GM19438 (cell line): ENCODE measurements around the gene PLBD2.
A peak's percentile ranks its signal among the peaks of the same experiment; 100 is the strongest.
"Not testable (repeated sequence)": the region's sequence is repeated elsewhere in the genome, so short reads cannot be mapped to it uniquely, and the experiment has no call there.

Experiments used
- ATAC-seq: cut with Tn5 transposase; IDR thresholded peaks from one replicate; pipeline ENCODE4 v1.9.1; 2021; ENCODE audit warnings: low read depth; ENCODE audit not compliant: unreplicated experiment

PLBD2 gene

DNA sequence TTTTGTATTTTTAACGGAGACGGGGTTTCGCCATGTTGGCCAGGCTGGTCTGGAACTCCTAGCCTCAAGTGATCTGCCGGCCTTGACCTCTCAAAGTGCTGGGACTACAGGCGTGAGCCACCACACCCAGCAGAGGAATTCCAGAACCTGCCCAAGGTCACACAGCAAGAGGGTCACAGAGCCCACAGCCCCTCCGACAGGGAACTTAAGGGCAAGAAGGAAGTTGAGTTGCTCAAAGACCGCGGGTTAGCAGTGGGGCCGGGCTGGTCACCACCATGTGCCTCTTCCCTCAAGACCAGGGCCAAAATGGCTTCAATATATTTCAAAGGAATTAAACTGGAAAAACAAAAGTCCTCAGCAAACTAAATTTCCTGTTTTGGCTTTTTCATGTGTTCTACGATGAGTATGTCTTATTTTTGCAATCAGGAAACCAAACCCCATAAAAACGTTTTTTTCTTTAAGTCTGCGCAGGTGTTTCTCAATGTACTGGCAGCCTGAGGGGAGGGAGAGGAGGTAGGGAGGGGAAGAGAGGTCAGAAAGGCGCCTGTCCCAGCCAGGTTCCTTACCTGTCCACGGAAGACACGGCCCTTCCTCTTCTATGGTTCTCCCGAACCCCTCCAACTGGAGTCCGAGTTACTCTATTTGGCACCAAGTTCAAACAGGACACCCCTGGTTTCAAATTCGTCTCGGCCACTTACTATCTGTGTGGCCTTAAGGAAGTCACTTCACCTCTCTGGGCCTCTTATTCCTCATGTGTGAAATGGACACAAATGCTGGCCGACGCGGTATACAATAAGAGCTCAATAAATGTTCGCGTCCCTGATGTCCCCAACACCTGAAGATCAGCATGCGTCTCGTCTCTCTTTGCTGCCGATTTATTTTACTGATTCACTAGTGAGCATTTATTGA, 24.3 kb upstream of the PLBD2 start:
- ATAC-seq = peak; percentile 15

DNA sequence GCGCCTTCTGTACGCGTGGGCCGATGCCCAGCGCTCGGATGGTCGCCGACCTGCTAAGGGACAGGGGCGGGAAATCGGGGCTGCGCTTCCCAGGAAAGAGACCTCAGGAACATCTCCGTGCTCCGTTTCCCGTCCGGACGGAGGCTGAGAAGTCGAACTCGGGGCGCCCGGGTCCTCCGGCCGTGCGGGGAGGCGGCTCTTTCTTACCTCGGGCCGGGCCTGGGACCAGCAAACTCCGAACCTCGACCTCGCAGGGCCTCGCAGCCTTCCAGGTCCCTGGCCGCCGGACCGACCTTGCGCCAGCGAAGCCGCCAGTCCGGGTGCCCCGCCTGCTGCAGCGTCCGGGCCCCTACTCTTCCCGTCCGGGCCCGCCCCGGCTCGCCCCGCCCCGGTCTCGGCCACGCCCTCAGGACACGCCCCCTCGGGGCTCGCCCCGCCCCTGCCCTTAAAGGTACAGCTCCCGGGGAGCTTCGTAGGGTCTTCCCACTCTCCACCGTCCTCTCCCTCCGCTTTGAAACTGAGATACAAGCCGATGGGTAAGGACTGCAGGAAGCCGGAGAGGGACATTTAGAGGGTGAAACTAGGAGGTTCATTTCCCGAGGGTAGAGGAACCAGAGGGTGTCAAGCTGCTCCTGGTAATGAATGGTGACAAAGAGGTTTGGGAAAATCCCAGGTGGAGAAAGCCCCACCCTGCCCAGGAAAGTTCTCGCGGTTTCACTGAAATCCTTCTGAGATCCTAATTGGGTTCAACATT, 23.4 kb upstream of the PLBD2 start, which contains the start of gene SLC8B1:
Gene SLC8B1 (minus strand): TSS at position 324 of the 754 bp plus-strand sequence. CDS start 2,231 bp downstream, outside the sequence.
- peak; percentile 82 for ATAC-seq

DNA sequence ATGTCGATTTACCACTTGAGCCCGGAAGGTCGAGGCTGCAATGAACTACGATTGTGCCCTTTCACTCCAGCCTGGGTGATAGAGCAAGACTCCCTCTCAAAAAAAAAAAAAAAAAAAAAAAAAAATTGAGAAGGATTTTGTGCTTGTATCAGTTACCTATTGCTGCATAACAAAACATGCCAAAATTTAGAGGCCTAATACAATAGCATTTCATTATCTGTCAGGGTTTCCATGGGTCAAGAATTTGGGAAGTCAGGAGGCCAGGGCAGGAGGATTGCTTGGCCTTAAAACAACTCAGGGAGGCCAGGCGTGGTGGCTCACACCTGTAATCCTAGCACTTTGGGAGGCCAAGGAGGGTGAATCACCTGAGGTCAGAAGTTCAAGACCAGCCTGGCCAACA, 18.8 kb upstream of the PLBD2 start:
- ATAC-seq = no peak

DNA sequence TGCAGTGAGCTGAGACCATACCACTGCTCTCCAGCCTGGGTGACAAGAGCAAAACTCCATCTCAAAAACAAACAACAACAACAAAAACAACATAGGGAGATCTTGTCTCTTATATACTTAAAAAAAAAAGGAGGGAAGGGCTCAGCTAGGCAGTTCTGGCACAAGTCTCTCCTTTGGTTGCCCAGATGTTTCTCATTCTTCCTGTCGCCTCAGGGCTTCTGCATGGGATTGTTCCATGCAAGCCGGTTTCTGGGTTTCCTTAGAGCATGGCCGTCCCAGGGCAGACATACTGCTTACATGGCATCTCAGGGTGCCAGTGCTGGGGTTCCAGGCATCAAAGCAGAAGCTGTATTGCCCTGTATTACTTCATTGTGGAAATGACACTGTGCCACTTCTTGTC, 18.3 kb upstream of the PLBD2 start:
- ATAC-seq = no peak

DNA sequence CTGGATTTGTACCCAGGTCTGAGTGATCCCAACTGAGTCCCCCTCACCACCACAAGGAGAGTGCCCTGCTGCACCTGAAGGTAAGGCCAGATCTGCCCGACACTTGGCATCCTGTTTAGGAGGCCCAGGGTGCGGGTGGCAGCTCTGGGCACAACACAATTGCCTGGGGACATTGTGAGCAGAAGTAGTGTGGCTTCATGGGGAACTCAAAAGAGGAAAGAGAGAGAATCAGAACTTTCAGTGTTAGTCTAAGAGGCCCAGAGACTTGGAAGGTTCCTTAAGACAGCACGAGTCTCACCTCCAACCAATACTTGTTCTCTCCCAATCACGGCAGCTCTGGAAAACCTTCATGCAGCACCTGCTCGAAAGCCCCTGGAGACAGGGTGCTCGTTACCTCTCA, 16.9 kb upstream of the PLBD2 start:
- ATAC-seq = no peak

DNA sequence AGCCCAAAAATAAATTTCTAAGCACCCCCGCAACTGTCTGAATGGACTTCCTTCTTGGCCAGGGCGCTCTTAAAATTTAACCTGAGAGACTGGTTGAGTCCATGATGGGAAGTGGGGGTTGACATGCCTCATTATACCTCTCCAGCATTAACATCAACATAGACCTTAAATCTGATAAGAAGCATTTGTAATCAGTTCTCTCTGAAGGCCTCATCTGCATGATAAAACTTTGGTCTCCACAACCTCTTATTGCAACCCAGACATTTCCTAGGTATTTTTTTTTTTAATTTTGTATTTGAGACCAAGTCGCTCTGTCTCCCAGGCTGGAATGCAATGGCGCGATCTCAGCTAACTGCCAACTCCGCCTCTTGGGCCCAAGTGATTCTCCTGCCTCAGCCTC, 13.1 kb upstream of the PLBD2 start:
- ATAC-seq = no peak

DNA sequence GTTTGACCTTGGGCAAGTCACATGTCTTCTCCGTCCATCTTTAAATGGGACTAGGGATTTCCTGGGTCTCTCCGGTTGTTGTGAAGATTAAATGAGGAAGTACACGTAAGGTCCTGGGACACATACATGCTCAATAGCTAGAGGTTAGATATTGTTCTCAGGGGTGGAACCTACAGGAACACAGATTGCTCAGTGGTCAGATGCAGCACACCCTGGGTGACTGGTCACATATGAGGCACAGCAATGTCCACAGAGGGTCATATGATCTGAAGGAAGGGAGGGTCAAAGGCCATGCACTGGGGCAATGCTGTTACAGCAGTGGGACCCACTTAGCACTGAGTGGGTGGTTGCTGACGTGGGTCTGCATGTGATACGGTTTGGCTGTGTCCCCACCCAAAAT, 12.0 kb upstream of the PLBD2 start:
- ATAC-seq = no peak

DNA sequence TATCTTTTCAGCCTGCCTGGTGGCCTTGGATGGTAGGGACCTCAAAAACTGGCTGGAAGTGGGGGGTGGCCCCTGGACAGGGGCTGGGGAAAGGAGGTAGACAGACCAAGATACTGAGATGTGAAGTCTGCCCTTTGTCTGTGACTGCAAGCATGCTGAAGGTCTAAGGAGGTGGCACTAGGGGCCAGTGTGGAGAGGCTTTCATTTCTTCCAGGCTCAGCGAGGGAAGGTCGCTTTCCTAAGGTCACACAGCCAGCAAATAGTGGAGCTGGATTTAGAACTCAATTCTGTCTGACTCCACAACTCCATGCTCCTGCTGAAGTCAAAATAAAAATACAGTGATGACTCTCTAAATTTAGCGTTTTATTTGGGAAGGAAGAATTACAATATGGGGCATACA, 11.3 kb upstream of the PLBD2 start:
- no peak for ATAC-seq

DNA sequence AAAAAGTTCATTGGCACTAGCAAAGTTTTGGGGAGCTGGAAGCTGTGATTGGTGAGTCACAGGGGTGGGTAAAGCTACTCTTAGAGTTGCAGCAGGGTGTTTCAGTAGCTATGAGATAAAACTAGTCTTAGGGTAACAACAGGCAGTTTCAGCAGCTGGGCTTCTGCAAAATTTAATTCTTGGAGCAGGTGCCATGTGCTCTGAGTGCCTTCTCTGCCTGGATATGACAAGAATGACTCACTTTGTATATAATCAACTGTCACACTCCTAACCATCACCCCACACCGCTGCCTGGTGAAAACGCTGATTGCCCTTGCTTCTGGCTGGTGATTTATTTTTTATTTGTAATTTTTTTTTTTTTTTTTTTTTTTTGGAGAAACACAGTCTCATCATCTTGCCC, 10.5 kb upstream of the PLBD2 start:
- no peak for ATAC-seq

DNA sequence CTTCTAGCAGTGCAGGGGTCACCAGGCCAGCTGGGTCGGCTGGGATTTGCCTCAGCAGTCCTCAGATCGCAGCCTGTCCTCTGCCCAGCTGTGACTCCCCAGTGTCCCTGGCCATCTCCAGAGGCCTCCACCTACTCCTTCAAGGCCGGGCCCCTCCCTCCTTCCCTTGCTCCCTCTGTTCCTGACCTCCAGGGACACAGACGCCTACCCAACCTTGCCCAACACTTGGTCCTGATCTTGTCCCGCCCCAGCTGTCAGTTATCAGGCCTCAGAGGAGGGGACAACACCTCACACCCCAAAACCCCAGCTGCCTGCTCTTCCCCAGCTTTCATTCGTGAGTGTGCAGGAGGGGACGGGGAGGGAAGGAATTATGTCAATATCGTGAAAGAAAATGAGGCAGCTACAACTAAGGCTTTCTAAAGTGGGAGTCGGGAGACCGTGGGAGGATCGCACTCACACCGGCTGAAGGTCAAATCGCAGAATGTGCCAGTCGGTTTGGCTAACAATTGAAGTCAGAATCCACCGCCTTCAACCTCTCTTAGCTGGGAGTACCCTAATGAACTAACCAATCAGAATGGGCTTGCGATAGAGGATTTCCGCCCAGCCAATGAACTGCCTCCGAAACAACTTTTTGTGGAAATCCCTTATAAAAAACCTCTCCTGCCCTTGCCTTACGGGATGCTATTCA, 9.4 kb upstream of the PLBD2 start:
- no peak for ATAC-seq

DNA sequence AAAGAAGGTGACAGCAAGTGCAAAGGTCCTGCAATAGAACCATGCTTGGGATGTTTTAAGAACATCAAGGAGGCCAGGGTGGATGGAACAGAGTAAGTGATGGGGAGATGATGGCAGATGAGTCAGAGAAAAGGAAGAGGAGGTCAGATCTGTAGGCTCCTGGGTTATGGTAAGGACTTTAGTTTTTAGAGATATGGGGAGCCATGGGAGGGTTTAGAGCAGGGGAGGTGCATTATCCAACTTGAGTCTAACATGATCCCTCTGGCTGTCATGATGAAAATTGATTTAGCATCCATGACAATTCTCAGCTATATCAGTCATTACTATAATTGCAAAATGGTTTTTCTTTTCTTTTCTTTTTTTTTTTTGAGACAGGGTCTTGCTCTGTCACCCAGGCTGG, 7.3 kb upstream of the PLBD2 start:
- no peak for ATAC-seq

DNA sequence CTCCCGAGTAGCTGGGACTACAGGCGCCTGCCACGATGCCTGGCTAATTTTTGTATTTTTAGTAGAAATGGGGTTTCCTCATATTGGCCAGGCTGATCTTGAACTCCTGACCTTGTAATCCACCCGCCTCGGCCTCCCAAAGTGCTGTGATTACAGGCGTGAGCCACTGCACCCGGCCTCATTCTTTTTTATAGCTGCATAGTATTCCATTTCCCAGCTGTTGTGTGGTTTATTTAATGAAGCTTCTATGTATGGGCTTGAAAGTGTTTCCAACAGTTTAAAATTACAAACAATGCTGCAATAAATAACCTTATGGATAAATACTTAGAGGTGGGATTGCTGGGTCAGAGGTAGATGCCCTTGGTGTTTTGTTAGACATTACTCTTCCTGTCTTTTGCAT, 4.2 kb upstream of the PLBD2 start:
- not testable (repeated sequence) for ATAC-seq

DNA sequence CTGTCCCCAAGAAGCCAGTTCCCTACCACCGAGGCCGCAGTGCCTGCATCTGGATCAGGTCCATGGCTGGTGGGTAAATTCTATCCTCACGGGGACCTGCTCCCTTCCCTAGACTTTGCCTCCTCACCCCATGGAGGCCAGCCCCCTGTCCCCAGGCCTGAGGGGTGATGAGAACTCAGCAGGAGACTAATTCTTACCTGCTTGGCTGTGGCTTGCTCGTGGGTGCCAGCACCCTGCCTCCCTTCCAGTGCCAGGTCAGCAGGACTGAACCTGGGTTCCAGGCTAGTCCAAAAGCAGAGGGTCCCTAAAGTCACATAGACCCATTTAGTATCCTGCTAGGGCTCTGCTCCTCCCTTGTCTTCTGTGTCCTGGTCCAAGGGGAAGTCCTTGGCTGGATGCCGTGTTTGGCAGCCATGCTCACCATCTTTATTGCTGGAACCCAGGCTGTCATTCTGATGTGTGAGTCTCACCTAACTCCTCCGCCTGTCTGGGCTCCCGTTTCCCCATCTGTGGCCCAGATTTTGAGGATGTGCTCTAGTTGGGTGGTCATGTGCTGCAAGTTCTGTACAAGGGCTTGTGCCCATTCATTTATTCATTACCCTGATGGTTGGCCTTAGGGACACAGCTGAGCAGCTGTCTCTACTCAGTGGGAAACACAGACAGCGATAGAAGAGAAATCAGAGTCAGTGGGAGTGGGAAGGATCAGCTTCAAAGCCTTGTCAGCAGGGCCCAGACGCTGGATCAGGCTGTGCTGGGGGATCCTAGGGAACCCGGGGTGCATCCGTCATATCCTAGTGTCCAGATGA, 949 bp downstream of the PLBD2 start:
- ATAC-seq = no peak

DNA sequence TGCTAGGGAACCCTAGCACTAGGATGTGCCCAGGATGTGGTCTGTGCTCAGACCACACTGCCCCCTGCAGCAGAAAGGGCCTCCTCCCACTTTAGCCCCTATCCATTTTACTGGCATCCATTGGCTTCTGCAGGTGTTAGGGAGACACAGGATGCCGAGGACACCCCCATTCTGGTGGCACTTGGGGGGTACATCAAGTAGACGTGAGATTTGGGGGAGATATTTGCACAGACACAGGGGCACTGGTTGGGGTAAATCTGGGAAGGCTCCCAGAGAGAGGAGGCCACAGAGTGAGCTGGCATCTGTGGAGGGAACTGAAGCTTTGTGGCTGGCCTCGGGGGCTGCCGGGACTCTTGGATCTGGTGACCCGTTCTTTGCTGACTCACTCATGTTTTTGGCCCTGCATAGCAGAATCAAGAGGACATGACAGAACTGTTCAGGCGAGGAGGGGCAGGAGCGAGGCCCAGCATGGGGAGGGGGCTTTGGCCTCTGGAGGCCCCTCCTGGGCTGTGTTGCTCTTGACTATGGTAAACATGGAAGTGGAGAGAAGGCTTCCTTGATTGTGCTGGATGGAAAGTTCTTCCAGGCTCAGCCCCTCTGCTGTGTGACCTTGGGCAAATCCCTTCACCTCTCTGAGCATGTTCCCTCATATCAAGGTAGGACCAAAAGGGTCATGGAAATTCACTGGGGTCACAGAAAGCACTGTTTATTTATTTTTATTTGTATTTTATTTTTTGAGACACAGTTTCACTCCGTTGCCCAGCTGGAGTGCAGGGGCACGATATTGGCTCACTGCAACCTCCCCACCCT, 1.8 kb downstream of the PLBD2 start:
- no peak for ATAC-seq

DNA sequence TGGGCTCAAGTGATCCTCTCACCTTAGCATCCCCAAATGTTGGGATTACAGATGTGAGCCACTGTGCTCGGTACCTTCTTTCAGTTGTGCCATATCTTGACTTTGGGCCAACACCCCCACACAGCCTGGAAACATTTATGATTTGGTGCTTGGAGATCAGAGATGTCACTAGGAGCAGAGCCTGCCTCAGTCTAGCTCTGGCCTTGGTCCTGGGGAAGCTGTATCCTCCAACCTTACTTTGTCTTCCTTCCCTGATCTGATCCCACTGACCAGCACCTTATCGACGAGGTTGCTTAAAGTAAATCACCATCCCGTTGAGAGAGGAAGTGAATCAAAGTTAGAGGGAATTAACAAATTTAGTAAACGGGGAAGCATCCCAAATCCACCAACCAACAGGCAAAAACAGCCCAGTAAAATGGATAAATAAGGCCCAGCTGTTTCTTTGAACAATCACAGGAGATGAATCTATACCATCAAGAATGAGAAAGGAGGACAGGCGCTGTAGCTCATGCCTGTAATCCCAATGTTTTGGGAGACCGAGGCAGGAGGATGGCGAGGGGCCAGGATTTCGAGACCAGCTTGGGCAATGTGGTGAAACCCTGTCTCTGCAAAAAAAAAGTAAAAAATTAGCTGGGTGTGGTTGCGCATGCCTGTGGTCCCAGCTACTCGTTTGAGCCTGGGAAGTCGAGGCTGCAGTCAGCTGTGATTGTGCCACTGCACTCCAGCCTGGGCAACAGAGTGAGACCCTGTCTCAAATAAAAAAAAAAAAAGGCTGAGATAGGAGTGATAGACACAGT, 3.4 kb downstream of the PLBD2 start:
- ATAC-seq = no peak

DNA sequence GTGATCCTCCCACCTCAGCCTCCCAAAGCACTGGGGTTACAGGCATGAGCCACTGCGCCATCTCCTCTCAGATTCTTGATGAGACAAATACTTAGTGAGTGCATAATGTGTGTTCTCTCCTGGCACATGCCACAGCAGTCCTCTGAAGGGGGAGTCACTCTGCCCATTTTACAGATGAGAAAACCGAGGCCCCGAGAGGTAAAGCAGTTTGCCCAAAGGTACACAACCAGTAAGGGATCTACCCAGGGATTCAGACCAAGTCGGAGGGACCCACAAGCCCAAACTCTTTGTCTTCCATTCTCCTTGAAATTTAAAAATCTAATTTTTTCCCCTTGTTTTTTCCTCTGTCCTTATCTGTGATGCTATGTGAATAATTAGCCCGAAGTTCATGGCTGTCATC, 6.3 kb downstream of the PLBD2 start:
- no peak for ATAC-seq

DNA sequence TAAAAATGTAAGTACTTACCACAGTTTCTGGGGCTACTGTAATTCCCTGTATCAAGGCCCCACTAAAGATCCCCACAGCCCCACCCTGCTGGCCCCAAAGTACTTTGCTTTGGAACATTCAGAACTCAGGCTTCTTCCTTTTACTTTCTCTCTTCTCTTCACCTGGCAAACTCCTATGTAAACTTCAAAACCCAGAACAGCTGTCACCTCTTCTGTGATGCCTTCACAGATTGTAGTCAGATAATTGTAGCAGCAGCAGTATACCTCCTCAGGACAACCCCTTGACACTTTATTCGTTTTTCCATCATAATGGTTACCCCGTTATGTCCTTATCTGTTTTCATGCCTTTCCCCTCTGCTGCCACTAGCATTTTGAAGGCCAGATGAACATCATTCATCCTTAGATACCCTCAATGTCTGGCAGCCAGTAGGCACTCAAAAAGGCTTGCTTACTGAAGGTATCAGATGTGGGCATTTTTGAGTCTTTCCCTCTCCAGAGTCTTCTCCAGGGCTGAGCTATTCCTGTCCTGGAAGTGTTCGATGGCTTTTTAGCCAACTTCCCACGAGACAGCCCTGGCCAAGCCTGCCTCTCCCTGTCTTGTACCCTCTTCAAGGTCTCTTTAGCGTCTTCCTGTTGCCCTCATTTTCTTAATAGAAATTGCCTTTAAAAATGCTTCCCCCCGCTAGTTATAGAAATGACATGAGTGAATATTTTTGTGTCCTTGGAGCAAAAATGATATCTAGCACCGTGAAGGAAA, 7.4 kb downstream of the PLBD2 start:
- no peak for ATAC-seq

DNA sequence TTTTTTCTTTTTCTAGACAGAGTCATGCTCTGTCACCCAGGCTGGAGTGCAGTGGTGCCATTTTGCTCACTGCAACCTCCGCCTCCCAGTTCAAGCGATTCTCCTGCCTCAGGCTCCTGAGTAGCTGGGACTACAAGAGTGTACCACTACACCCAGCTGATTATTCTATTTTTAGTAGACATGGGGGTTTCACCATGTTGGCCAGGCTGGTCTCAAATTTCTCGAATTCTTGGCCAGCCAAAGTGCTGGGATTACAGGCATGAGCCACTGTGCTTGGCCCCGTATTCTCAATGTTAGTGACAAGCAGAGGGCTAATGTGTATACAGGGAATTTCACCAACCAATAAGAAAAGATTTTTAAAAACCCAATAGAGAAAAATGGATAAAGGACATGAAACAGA, 8.4 kb downstream of the PLBD2 start:
- no peak for ATAC-seq
